GM23248 (cell line): Measurements from ENCODE around the gene VASH1. TPM values are rescaled to one million over a fixed set of nuclear protein-coding genes. Genes with fewer than 3 reads are reported as not detected.

Experiments
- DNase-seq: peaks from one replicate; pipeline ENCODE4 v3.0.0-alpha.2; 2015
- H2AFZ ChIP-seq: fragments of 200-600 bp; sonication (generic); 2 replicates; pipeline ENCODE4 v1.6.1; 2016; ENCODE audit warnings: antibody characterized with exemption
- H3F3A ChIP-seq: fragments of 200-600 bp; sonication (generic); 2 replicates; pipeline ENCODE4 v1.6.1; 2016; ENCODE audit warnings: mild to moderate bottlenecking, antibody characterized with exemption, mixed run types; ENCODE audit not compliant: insufficient read depth
- H3K27ac ChIP-seq: fragments of 200-600 bp; sonication (generic); 2 replicates; pipeline ENCODE4 v1.5.1; 2016; ENCODE audit warnings: mild to moderate bottlenecking
- H3K27me3 ChIP-seq: fragments of 200-600 bp; sonication (generic); replicated peaks from 2 replicates; pipeline ENCODE4 v1.6.1; 2016; ENCODE audit warnings: mild to moderate bottlenecking; ENCODE audit not compliant: insufficient read depth
- H3K36me3 ChIP-seq: fragments of 200-600 bp; sonication (generic); 2 replicates; pipeline ENCODE4 v1.6.1; 2016; ENCODE audit warnings: low read depth, mild to moderate bottlenecking
- H3K4me1 ChIP-seq: fragments of 200-600 bp; sonication (generic); 2 replicates; pipeline ENCODE4 v1.6.1; 2016; ENCODE audit warnings: mild to moderate bottlenecking; ENCODE audit not compliant: insufficient read depth
- H3K4me2 ChIP-seq: fragments of 200-600 bp; sonication (generic); one replicate; pipeline ENCODE4 v1.6.1; 2016; ENCODE audit warnings: mild to moderate bottlenecking; ENCODE audit not compliant: unreplicated experiment
- H3K4me3 ChIP-seq: fragments of 200-600 bp; sonication (generic); 2 replicates; pipeline ENCODE4 v1.5.1; 2016; ENCODE audit warnings: mild to moderate bottlenecking
- H3K79me2 ChIP-seq: fragments of 200-600 bp; sonication (generic); 2 replicates; pipeline ENCODE4 v1.6.1; 2016; ENCODE audit warnings: mild to moderate bottlenecking; ENCODE audit not compliant: insufficient read depth
- H3K9ac ChIP-seq: fragments of 200-600 bp; sonication (generic); 2 replicates; pipeline ENCODE4 v1.6.1; 2016; ENCODE audit warnings: mild to moderate bottlenecking
- H3K9me2 ChIP-seq: fragments of 200-600 bp; sonication (generic); 2 replicates; pipeline ENCODE4 v1.6.1; 2016; ENCODE audit warnings: mixed run types, mild to moderate bottlenecking, moderate library complexity; ENCODE audit not compliant: insufficient read depth
- H3K9me3 ChIP-seq: fragments of 200-600 bp; sonication (generic); one replicate; pipeline ENCODE4 v1.6.1; 2017; ENCODE audit warnings: low read depth
- H4K20me1 ChIP-seq: fragments of 200-600 bp; sonication (generic); 2 replicates; pipeline ENCODE4 v1.6.0; 2016; ENCODE audit not compliant: insufficient read depth
- EZH2 ChIP-seq: fragments of 200-600 bp; sonication (generic); IDR thresholded peaks from 2 replicates; pipeline ENCODE4 v1.6.1; 2018; ENCODE audit warnings: antibody characterized with exemption, mild to moderate bottlenecking; ENCODE audit not compliant: insufficient read depth, poor library complexity, severe bottlenecking
- EZH2phosphoT487 ChIP-seq: fragments of 200-600 bp; sonication (generic); IDR thresholded peaks from 2 replicates; pipeline ENCODE4 v1.6.1; 2018; ENCODE audit warnings: antibody characterized with exemption, moderate library complexity, mild to moderate bottlenecking, low read depth; ENCODE audit not compliant: insufficient read depth
- WGBS, 2 experiments: methylation state at CpG; one replicate each; pipeline ENCODE4 v1.1.6; 2015 to 2017; ENCODE audit warnings: low lambda C conversion rate in 2 of 2, low coverage in 1 of 2; ENCODE audit errors: missing lambda C conversion rate in 2 of 2; 5-methylcytosine and 5-hydroxymethylcytosine counted together
- in situ Hi-C: fragments of 300-500 bp; cut with MboI; formaldehyde crosslinking; loops from 2 replicates; pipeline ENCODE4 v1.15.0; 2020
- polyA plus RNA-seq: library from polyadenylated mRNA; unstranded; fragments of >200 nt; fragmentation: Nextera tagmentation; extraction: Ambion mirVana; gene quantifications from 2 replicates; pipeline ENCODE4 v1.2.1, GENCODE V29; 2016
- total RNA-seq: library from RNA; depleted of rRNA; stranded (reverse); fragments of >200 nt; shearing (Covaris generic); gene quantifications from 2 replicates; pipeline ENCODE4 v1.2.3, GENCODE V29; 2014

The VASH1 gene
- total and polyA plus RNA-seq, 2 experiments from 2014 or later: 2.2 to 2.6 TPM

DNA sequence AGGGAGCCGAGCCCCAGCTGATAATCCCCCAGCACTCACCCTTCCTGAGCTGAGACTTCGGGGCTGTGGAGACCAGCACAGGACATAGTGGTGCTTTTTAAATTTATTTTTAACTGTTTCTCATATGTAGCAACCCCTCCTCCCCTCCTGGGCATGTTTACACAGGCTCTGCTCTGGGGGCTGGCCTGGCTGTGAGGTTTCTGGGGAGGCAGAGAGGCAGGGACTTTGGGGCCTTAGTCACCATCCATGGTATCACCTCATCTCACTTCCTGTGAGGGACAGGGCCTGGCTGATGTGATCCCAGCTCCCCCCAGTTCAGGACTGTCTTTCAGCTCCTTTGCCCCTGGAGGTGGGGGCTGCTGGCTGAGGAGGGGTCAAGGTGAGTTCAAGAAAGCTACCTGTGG is 20.4 kb downstream of the VASH1 start:
- no peaks in the 10 kb centered on the region for H3K9me3 ChIP-seq
- DNase-seq: no peak
- H3K9me2 ChIP-seq: no peaks in the 10 kb centered on the region
- H3K4me2 ChIP-seq: no peak overlapping the region
- H3K9ac ChIP-seq: no peak overlapping the region
- in situ Hi-C loops: no loop called here
- TF ChIP-seq EZH2 (no peak), EZH2phosphoT487 (no peak)
- H3K4me1 ChIP-seq: no peaks in the 10 kb centered on the region
- WGBS, 2 experiments: 98 to 100% methylated on average over 2 of the region's 2 CpGs
- H3K27me3 ChIP-seq: no peaks in the 10 kb centered on the region
- H3K4me3 ChIP-seq: no peak overlapping the region
- H4K20me1 ChIP-seq: no peaks in the 10 kb centered on the region
- no peaks in the 10 kb centered on the region for H3K36me3 ChIP-seq
- no peaks in the 10 kb centered on the region for H3F3A ChIP-seq
- no peak overlapping the region for H3K27ac ChIP-seq
- H2AFZ ChIP-seq: no peak overlapping the region
- H3K79me2 ChIP-seq: no peaks in the 10 kb centered on the region

DNA sequence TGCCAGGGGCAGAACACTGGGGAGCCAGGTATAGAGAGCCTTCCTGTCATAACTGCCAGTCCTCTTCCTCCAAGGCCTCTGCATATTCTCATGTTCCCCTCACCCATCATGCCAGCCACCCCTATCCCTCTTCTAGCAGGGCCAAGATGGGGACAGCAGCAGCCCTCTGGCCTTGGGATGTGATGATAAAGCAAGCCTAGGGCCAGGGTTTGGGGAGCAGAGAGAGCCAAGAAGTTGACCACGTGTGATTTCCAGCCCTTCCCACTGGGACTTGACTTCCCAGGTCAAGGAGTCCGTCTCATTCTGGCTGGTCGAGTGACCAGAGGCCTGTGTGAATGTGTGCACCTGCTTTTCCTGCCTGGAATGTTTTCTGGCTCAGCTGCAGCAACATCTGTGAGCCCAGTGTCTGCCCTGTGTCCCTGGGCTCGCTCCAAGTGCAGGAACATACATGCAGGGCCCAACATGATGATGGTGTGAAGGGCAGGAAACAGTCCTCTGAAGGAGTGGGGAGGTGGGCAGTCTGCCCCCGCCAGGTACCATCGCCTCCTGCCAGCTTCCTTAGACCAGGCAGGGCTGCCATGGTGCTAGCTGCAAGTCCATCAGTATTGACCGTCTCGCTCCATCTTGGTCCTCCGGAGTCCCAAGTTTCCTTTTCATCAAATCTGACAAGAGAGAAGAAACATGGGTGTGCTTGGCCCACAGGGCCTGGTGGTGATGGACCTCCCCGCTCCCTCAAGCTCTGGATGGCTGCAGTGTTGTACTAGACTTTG is 21.0 kb downstream of the VASH1 start:
- Histone ChIP-seq H3K27me3 (no peaks in the 10 kb centered on the region), H3K4me1 (no peaks in the 10 kb centered on the region), H3K27ac (no peak overlapping the region), H3K79me2 (no peaks in the 10 kb centered on the region), H3K4me2 (no peak overlapping the region), H3K9ac (no peak overlapping the region), H4K20me1 (no peaks in the 10 kb centered on the region), H2AFZ (no peak overlapping the region), H3K9me2 (no peaks in the 10 kb centered on the region), H3K36me3 (no peaks in the 10 kb centered on the region), H3F3A (no peaks in the 10 kb centered on the region), H3K4me3 (no peak overlapping the region), H3K9me3 (no peaks in the 10 kb centered on the region)
- 77 to 78% methylated on average over 10 of the region's 10 CpGs for WGBS, 2 experiments
- in situ Hi-C loops: no loop called here
- no peak for DNase-seq
- TF ChIP-seq EZH2phosphoT487: no peak
- TF ChIP-seq EZH2: no peak

DNA sequence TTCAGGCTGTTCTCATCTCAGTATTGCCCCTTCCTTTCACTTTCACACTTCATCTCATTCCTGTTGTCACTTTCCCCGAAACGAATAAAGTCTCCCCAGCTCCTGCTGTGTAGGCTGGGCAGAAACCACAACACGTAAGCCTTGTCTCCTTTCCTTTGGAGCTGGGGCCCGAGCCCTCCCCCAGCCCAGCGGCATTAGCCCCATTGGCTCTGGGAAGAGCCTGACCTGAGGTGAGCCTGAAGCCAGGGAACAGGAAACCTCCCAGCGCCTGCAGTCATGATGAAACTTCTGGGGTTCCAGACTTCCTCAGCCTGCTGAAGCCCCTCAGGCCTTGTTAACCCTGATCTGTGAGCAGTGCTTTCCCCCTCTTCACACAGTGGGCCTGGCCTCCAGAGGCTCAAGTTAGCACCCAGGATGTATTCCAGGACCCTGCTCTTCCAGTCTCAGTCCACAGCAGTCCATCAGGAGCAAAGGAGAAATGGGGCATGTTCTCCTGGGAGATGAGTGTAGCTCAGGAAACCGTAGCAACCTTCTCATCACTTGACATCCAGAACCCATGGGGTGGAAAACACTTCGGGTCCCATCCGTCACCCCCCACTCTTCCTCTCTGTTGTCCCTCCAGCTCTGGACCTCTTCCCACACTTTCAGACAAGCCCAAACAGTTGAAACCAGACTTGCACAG is 21.8 kb downstream of the VASH1 start:
- Histone ChIP-seq H3K4me1 (no peaks in the 10 kb centered on the region), H3K79me2 (no peaks in the 10 kb centered on the region), H3F3A (no peaks in the 10 kb centered on the region), H3K9ac (no peak overlapping the region), H3K36me3 (no peaks in the 10 kb centered on the region), H4K20me1 (no peaks in the 10 kb centered on the region), H2AFZ (no peak overlapping the region), H3K9me3 (no peaks in the 10 kb centered on the region), H3K27ac (no peak overlapping the region), H3K4me2 (no peak overlapping the region), H3K4me3 (no peak overlapping the region), H3K27me3 (no peaks in the 10 kb centered on the region), H3K9me2 (no peaks in the 10 kb centered on the region)
- no peak for TF ChIP-seq EZH2
- no peak for TF ChIP-seq EZH2phosphoT487
- no peak for DNase-seq
- WGBS, 2 experiments: 68 to 71% methylated on average over 9 of the region's 9 CpGs
- in situ Hi-C loops: no loop called here

DNA sequence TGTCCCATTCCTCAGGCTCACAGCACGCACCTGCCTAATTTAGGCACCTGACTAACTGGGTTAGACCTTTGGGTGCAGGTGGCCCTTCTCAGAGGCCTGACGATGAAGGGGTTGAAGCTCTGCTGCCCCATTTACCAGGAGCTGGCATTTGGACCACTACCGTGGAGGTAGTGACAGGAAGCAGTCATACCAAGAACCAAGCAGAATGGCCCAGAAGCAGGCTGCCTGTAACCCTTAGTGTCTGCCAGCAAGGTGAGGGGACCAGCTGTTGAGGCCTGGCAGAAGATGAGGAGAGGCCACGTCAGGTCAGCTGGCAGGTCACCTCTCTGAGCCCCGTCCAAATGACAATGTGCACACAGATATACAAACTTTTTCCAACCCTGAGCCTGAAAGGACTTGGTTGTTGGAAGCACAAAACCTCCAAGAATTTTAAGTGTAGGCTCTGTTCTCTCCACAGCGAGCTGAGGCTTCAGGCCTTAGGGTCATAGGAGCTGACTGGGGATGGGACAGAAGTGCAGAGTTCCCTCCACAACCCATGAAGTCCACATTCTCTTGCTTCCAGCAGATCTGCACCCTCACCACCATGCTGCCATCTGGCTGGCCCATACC is 23.1 kb downstream of the VASH1 start:
- H3K79me2 ChIP-seq: no peaks in the 10 kb centered on the region
- no peak overlapping the region for H3K9ac ChIP-seq
- no peak overlapping the region for H3K4me2 ChIP-seq
- no peak for TF ChIP-seq EZH2phosphoT487
- no peak for TF ChIP-seq EZH2
- in situ Hi-C loops: no loop called here
- DNase-seq: no peak
- no peaks in the 10 kb centered on the region for H3K4me1 ChIP-seq
- no peak overlapping the region for H3K27ac ChIP-seq
- H3K9me3 ChIP-seq: no peaks in the 10 kb centered on the region
- 87 to 90% methylated on average over 6 of the region's 6 CpGs for WGBS, 2 experiments
- H3K36me3 ChIP-seq: no peaks in the 10 kb centered on the region
- no peak overlapping the region for H3K4me3 ChIP-seq
- H3K9me2 ChIP-seq: no peaks in the 10 kb centered on the region
- no peak overlapping the region for H2AFZ ChIP-seq
- H4K20me1 ChIP-seq: no peaks in the 10 kb centered on the region
- no peaks in the 10 kb centered on the region for H3K27me3 ChIP-seq
- no peaks in the 10 kb centered on the region for H3F3A ChIP-seq
